HEK293T (cell line): ENCODE results near the gene TMEM130.

Experiments used
- ARNT ChIP-seq: fragments of 450-650 bp; IDR thresholded peaks from 2 replicates; pipeline ENCODE4 v1.6.1; 2017; ENCODE audit warnings: mild to moderate bottlenecking
- BHLHE40 ChIP-seq: fragments of 450-650 bp; IDR thresholded peaks from 2 replicates; pipeline ENCODE4 v1.6.1; 2016; ENCODE audit warnings: mild to moderate bottlenecking, moderate library complexity, borderline replicate concordance
- ELF4 ChIP-seq: fragments of 450-650 bp; IDR thresholded peaks from 2 replicates; pipeline ENCODE4 v1.6.1; 2017; ENCODE audit warnings: antibody characterized with exemption
- FOXM1 ChIP-seq: fragments of 450-650 bp; IDR thresholded peaks from 2 replicates; pipeline ENCODE4 v1.6.1; 2017; ENCODE audit warnings: mild to moderate bottlenecking, borderline replicate concordance

DNA sequence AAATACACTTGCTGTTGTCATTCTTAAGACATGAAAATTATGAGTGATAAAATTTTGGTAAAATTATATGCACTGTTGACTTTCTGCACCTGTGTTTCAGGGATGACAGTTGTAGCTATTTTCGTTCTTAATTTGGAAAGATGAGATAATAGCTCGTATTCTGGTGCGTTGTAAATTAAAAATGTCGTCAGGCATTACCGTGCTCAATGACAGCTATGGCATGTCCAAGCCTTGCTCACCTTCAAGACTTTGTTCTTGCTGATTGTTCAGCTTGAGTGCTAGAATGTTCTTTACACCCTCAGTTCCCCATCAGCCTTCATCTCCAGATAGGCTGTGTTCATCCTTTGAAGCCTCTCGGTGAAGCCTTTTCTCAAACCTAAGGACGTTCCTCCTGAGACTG is 30.0 kb upstream of the TMEM130 start:
- TF ChIP-seq ARNT (no peak), FOXM1 (no peak), ELF4 (no peak), BHLHE40 (no peak)
